ENCODE results near the gene POU6F2.
"Not testable (repeated sequence)": the region's sequence is repeated elsewhere in the genome, so short reads cannot be mapped to it uniquely, and the experiment has no call there.

Gene POU6F2

DNA sequence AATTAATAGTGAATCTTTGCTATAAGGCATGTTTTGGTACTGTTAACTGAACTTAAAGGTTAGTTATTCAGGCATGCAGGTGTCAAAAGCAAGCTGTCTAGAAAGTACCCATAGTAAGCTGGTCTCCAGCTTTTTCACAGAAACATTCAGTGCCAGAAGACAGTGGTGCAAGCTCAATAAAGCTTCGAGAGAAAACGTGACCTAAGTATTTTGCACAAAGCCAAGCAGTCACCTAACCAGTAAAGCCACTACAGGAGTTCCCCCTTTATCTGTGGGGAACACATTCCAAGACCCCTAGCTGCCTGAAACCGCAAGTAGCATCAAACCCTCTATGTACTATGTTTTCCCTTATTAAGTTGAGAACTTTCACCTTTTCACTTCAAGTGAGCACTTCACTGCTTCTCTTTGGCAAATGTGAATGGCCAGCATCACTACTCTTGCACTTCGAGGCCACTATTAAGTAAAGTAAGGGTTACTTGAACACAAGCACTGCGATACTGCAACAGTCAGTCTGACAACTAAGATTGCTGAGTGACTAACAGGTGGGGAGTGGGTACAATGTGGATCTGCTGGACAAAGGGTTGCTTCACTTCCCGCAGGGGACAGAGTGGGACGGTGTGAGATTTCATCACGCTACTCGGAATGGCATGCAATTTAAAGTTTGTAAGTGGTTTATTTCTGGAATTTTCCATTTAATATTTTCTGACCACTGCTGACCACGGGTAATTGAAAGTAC, 334.7 kb downstream of the POU6F2 start:
- no peak for DNase-seq

DNA sequence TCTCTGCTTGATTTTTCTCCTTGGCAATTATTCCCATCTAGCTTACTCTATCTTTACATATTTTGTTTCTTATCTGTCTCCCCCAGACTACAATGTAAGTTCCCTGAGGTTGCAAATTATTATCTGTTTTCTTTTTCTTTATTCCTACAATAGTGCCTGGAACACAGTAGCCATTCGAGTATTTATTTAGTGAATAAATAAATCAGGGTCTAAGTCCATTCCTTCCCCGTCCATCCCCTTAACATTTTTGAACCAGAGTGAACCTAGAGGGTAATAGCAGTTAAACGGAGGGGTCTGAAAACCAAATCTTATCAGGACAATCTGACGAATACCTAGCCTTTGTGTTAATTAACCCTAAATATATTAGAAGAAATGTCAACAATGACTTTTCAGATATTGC, 335.7 kb downstream of the POU6F2 start:
- no peak for DNase-seq

DNA sequence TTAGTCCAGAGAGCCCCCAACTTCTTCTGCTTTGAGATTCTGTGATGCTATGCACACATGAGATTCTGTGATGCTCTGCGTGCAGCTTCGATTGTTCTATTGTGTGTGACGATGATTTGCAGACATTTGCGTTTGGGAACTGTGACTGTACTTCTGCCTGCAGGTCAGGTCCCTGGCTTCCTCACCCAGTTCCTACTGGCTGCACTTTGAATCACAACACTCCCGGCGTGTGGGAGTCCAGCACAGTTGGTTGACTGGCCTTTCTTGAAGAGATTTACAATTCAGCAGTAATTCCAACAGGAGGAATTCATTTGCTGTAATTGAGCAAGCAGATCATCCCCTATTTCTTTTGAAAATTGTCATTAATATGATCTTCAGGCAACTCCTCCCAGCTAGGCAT, 336.3 kb downstream of the POU6F2 start:
- no peak for DNase-seq

DNA sequence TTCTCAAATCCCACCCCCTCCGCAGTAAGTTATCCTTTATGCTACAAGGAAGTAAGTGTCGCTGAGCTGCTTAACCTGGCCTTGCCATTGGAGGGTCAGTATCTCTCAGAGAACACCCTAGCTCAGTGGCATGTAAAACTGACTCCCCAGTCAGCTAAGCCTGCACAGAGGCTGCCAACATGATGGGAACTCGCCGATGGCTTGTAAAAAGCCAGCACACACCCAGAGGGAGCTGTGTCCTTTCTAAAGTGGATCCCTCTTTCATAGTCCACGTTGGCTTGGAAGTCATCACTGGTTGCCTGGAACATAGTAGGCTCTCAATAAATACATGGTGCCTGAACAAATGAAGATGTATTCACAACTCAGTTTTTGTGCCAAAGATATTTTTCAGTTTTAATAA, 339.4 kb downstream of the POU6F2 start:
- no peak for DNase-seq

DNA sequence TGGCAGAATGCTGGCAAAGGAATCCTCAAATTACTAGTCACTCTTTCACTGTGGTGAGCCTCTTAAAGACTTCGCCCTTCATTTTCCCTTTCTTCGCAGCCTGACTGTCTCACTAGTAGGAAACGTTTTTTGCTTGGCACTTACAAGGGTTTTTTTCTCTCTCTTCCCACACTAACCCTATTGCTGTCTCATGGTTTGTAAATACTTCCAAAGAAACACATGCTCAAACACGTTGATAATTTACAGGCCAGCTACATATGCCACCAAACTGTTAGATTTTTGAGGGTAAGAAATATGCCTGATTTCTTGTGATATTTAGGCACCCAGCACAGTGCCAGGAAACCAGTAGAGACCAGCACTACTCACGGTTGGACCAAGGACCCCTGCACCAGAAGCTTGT, 340.2 kb downstream of the POU6F2 start:
- DNase-seq: no peak

DNA sequence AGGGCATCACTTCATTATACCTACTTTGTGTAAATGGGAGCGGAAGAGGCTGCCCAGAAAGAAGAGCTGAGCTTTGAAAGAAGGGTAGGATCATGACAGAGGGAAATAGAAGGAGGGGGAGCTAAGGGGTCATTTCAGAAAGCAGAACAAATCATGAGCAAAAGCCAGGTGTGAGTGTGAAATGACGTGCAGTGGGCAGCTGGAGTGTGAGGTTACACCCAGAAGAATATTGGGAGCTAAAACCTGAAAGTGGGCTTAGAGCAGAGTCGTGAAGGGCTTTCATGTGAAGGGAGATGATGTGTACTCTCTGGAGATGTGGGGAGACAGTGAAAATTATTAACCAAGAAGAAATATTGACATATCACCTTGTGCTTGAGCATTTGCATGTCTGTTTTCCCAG, 343.5 kb downstream of the POU6F2 start:
- no peak for DNase-seq

DNA sequence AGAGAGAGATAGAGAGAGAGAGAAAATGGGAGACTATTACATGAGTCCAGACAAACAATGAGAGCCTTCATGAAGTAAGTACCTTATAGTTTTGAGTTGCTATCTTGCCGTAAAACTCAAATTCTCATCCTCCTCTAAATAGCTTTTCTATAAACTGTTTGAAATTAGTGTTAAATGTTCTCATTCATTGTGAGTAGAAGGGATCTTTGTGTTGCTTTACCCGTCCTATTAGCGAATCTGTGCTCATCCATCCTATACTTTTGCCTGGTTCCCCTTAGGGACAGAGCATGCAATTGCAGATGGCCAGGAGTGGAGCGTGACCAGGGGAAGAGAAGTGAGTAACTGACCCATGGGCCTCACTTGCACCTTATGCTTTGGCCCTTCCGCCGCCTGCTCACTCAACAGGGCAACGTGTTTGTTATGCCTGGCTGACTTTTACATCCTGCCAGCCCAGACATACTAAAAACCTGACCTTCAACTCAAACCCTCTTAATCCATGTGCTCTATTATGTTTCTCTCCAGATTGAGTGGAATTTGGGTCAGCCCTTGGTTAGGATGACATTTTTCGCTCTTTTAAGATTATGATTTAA, 344.3 kb downstream of the POU6F2 start:
- no peak for DNase-seq

DNA sequence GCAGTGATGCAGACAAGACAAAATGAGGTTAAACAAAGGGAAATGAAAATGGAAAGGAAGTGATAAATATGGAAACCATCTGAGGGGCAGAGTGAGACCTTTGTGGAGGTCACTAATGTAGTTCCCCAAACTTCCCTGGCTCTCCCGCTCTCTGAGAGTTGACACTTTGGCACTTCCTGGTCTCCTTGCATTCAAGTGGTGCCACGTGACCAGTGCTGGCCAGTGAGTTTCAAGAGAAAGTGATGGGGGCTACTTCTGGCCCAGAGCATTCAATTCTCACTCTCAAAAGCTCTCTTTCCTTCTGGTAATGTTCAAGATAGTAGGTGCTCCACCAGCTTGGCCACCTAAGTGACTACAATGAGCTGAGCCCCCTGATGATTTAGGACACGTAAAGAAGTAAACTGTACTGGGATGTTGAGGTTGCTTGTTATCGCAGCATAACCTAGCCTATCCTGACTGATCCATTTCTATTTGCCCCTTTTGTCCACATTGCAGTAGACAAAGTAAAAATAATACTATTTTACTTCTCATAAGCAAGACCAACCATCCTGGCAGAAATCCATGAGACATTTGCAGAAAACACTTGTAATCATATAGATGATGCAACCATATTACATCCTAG, 346.5 kb downstream of the POU6F2 start:
- DNase-seq: no peak

DNA sequence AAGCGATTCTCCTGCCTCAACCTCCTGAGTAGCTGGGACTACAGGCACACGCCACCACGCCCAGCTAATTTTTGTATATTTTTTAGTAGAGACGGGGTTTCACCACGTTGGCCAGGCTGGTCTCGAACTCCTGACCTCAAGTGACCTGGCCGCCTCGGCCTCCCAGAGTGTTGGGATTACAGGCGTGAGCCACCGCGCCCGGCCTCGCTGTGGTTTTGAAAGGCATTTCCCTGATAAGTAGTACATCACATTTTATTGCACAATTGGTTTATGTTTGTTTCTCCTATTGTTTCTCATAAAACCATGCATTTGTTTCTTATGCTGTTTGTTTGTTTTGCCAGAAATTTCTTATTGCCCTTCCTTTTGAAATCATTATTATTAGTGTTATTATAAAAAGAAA, 353.9 kb downstream of the POU6F2 start:
- DNase-seq: not testable (repeated sequence)

DNA sequence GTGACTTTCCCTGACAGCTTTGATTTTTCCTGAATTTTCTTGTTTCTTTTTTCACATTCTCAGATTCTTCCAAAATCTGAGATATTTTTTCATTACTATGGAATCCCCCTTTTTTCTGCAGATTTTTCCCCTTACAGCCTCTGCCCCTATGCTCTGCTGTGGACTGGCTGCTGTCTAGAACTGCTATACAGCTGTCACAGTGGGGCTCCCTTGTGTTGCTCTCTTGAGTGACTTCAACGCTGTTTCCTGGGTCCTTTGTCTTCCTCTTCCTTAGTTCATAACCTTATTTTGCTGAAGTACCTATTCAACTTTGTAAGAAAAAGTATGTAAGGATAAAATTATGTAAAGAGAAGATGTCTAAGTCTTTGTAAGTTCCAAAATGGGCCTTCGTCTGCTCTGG, 354.4 kb downstream of the POU6F2 start:
- no peak for DNase-seq

DNA sequence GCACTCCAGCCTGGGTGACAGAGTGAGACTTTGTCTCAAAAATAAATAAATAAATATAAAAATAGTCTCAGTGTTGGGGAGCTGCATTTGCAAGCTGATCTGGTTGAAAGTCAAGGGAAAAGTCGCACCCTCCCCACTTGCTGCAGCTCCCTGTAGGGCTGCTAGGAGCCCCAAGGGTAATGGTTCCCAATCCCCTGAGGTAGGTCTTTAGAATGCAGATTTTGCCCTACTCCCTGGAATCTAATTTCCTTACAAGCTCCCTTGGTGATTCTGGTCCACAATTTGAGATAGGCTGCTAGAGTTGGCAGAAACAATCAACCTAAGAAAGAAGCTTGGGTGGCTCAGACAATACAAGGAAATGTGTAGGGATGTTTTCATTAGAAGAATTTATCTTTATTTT, 356.0 kb downstream of the POU6F2 start:
- DNase-seq: no peak

DNA sequence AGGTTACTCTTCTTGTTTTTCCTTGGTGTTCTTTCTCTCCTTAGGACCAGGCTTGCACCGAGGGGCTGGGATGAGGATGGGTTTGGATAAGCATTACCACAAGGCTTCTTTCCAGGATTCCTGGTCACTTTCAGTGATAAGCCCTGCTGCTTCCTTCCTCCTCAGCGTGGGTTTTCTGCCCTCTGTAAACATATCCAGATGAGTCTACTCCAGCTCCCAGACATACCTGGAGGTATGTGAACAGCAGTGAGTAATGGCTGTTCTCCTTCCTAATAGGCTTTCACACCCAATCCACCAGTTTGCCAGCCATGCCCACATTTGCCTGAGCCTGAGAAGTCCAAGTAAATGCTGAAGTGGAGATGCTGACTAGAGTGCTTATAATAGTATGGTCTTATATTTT, 358.7 kb downstream of the POU6F2 start:
- DNase-seq: no peak

DNA sequence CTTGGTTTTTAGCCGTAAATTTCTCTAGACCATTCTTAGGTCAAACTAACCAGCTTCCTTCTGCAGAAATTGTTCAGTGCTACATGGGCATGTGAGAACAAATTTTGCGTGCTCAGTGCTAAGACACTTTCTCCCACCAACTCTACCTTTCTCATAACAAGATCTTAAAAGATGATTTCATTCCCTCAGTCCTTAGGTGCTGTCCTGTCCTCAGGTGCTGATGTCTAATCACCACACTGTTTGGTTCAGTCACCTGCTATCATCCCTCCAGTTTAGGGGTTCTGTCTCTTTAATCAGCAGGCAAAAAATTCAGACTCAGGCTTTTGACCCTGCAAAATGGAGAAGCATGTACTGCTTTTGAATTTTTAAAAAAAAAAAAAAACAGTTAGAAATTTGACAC, 361.0 kb downstream of the POU6F2 start:
- DNase-seq: no peak

DNA sequence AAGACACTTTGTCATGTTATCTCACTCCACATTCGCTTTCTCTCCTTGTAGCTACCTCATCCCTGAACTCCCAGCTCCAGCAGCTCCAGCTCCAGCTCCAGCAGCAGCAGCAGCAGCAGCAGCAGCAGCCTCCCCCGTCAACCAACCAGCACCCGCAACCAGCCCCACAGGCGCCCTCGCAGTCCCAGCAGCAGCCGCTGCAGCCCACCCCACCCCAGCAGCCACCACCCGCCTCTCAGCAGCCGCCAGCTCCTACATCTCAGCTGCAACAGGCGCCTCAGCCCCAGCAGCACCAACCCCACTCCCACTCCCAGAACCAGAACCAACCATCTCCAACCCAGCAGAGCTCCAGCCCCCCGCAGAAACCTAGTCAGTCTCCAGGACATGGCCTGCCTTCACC, 361.9 kb downstream of the POU6F2 start:
- no peak for DNase-seq

DNA sequence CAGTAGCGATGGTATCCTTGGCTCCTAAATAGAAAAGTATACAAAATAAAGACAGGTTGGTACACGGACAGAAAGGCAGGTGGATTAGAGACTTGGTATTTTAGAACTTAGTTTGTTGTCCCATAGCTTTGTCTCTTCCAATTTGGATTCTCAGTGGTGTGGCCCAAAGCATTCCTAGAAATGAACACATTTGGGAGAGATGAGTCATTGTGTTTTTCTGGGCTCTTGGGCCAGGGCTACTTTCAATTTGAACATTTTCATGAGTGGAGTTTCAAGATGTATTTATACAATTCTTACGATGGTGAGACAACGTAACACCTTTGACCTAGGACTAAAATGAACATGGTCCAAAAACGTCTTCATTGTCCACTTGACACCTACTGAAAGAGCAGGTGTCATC, 363.4 kb downstream of the POU6F2 start:
- DNase-seq: no peak

DNA sequence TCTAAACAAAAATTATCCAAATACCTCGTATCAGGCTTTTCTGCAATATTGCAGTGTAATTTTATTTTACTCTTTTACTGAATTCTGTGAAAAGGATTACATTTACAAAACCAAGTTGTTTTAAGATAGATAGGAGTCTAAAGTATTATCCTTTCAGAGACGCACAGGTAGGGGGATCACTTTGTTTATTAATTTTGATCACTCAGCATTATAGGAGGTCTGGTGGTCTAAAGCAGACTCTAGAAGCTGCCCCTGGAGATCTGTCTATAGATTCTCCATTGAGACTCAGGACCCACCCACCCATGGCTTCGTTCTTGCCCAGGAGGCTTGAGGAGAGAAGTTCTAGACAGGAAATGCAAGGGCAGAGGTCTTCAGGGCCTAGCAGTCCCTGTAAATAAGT, 365.1 kb downstream of the POU6F2 start:
- DNase-seq: no peak

DNA sequence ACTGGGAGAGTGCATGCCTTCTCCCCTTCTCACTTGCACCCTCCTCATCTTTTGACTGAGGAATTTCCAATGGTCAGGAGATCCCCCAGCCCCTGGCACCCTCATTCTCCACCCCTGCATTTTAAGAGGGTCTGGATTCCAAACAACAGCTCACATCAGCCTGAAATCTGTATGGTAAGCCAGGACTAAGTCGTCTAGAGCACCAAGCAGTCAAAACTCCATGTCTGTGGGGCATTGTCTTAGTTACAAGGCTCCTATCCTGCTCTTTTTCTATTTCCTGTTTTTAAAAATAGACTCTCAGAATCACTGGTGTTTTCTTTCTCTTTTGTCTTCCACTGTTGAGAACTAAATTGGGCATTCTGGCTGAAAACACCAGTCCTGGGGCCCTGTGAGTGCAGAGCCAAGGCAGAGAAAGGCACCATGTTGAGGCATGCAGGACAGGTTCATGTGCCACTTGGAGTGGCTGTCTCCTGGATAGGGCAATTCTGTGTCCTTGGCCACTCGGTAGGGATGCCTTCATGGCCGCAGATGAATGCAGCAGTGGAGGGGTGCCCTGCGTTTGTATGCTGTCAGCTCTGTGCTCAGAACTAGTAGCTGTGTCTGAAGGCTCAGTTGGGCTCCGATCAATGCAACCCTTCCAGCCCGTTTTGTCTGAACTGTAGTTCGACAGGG, 371.9 kb downstream of the POU6F2 start:
- no peak for DNase-seq

DNA sequence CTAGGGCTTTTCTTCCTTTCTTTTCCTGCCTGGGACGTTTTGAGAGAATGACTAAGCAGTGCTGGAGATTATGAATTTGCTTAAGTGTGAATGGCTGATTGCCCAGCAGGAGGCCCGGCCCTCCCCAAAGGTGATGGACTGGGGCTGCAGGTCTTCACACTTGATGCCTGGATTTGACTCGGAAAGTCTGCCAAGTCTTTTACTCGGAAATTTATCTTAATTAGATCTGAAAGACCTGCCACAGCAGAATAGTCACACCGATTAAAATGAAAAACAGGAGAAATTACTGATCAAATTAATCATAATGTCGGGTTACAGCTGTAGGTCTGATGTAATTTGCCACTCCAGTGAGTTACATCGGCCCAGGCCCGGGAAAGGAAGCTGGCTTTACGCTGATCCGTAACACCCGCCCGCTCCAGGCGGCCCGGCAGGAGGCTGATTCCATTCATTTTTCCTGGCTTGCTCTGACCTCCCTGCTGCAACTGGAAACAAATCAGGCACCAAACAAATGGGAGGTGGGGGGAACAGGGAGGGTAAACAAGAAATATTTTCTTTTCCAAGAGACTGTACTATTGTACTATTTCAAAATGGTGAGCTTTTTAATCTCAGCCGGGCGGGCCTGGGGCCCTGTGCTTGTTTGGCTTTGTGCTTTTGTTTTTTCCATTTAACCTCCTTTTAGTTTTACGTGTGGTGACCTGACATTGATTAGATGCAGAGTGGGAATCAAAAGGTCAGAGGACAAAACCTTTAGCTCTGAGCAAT, 376.1 kb downstream of the POU6F2 start:
- no peak for DNase-seq

DNA sequence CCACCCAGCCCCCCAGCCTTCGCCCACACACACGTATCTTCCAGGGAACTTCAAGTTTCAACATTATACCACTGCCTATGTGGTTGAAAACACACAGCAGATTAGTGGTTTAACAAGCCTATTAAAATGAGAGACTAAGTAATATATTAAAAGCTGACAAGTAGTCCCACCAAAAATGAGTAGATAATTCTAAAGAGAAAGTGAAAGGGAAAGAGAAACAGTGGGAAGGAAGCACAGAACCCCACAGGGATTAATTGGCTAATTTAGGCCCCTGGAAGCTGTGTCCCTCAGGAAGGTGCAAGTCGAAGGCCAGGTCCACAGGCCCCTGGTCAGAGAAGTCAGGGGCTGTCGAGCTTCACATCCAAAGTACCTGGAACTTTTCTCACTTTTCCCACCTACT, 378.0 kb downstream of the POU6F2 start:
- DNase-seq: no peak

DNA sequence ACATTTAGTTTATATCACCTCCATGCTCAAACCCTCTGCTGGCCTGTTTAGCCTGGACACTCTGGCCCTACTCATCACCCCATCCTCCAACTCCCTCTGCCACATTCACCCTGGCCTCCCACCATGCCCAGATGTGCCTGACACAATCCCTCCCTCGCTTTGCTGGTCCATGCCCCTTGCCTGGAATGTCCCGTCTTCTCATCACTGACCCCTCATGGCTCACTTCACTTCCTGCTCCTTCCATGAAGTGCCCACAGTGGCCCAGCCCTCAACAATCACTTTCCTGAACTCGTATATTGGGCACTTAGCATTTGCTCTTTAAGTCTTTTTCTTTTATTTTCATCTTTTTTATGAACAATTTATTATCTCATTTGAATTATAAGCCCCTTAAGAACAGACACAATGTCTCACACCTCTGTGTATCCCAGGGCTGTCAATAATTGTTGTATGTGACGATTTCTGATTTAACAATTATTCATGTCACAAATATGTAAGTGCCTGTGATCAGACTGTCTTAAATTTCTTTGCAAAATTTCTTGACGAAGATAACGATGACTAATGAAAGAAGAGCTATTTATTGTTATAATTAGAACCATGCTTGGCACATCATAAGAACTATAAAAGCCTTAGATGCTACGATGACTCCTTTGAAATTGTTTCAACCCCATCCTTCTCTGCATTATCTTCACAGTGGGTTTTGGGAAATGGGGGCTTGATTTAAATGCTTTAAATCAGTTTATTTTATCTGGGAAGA, 378.6 kb downstream of the POU6F2 start:
- DNase-seq: no peak

DNA sequence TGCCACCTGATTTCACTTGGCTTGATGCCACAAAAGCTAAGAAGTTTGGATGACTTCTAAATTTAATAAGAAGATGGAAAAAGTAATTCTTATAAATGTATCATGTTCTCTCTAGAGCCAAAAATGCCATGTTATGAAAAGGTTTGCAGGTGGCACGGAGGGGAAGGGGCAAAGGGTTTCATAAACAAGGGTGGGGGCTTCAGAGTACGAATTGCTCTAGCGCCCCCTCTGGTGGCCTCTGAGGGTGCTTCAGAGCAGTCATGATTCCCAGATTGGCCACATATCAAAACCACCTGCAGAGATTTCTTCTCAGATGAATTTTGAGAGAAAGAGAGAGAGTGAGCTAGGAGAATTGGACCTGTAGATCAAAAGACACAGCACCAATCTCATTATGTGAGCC, 379.9 kb downstream of the POU6F2 start:
- DNase-seq: no peak

DNA sequence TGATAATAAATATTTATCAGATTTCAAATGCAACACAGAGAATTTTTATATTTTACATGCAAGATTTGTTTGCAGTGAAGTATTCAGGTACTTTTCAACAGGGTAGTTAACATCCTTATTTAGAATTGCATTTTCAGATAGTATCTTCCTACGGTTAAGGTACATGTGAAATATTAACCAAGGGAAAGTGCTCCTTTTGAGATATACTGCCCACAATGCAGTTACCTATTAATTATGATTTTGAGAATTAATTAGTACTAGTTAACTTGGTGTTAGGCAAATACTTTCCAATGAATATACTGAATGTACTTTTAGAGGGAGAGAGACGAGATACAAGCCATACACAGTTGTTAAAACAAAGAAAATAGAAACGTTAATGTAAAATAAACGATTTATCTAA, 382.3 kb downstream of the POU6F2 start:
- no peak for DNase-seq

DNA sequence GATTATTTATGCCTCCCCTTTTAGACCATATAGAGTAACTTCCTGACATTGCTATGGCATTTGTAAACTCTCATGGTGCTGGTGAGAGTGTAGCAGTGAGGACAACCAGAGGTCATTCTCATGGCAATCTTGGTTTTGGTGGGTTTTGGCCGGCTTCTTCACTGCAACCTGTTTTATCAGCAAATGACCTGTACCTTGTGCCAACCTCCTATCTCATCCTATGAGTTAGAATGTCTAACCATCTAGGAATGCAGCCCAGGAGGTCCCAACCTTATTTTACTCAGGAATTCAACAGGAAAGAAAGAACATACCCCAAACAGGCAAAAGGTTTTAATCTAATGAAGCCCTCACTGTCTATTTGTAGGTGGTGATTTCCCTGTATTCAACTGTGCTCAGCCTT, 383.1 kb downstream of the POU6F2 start:
- DNase-seq: no peak
